HFF-Myc (cell line): Measurements from ENCODE around the gene ZFP62.

Source experiments
- DNase-seq: peaks from one replicate; pipeline ENCODE4 v3.0.0-alpha.2; 2011; ENCODE audit warnings: low read depth; ENCODE audit errors: extremely low read depth
- H3K4me3 ChIP-seq: replicated peaks from 2 replicates; pipeline ENCODE4 v1.5.1; 2011; ENCODE audit warnings: low read depth, mild to moderate bottlenecking, control low read depth, low read length
- TF ChIP-seq, protein P1 (sequence below): IDR thresholded peaks from 2 replicates; pipeline ENCODE4 v1.5.1; 2012; ENCODE audit warnings: mild to moderate bottlenecking, low read depth, low read length, control low read depth; ENCODE audit errors: missing control alignments

The ZFP62 gene

DNA sequence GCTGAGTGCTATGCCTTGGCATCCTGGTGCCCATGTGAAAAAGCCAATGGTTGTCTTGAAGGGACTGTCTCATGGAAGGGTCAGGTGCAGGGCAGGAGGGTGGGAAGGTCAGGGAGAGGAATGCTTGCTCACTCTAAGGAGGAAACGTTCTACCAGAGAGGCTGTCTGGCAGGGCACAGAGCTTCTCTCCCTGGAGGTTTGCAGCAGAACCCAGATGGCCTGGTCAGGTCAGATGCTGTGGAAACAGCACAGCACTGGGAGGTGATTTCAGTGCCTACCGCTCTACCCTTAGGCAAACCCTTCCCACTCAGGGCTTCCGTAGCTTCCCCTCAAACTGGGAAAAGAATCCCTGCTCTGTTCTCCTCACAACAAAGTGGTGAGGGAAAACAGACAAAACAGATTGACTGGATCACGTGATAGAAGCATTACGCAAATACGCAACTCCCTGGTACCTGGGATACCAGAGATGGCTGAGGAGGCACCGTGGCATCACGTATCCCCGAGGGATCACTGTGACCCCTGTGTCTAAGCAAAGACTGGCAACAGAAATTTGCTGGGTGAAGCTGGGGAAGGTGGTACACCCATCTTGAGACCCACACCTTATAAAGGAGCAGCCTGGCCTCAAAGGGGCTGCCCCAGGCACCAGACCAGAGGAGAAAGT is 54.6 kb downstream of the ZFP62 start:
- TF ChIP-seq, protein P1, sequence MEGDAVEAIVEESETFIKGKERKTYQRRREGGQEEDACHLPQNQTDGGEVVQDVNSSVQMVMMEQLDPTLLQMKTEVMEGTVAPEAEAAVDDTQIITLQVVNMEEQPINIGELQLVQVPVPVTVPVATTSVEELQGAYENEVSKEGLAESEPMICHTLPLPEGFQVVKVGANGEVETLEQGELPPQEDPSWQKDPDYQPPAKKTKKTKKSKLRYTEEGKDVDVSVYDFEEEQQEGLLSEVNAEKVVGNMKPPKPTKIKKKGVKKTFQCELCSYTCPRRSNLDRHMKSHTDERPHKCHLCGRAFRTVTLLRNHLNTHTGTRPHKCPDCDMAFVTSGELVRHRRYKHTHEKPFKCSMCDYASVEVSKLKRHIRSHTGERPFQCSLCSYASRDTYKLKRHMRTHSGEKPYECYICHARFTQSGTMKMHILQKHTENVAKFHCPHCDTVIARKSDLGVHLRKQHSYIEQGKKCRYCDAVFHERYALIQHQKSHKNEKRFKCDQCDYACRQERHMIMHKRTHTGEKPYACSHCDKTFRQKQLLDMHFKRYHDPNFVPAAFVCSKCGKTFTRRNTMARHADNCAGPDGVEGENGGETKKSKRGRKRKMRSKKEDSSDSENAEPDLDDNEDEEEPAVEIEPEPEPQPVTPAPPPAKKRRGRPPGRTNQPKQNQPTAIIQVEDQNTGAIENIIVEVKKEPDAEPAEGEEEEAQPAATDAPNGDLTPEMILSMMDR, result no peak
- peak overlapping the region; percentile 56 for H3K4me3 ChIP-seq
- DNase-seq, result no peak

GRCh38 chr5:180804129-180804618 is 56.9 kb downstream of the ZFP62 start:
- no peak overlapping the region for H3K4me3 ChIP-seq
- TF ChIP-seq, protein P1, result no peak
- no peak for DNase-seq

GRCh38 chr5:180803181-180804128 is 57.6 kb downstream of the ZFP62 start:
- no peak for DNase-seq
- TF ChIP-seq, protein P1, result peak; percentile 12
- peak overlapping the region; percentile 67 for H3K4me3 ChIP-seq

DNA sequence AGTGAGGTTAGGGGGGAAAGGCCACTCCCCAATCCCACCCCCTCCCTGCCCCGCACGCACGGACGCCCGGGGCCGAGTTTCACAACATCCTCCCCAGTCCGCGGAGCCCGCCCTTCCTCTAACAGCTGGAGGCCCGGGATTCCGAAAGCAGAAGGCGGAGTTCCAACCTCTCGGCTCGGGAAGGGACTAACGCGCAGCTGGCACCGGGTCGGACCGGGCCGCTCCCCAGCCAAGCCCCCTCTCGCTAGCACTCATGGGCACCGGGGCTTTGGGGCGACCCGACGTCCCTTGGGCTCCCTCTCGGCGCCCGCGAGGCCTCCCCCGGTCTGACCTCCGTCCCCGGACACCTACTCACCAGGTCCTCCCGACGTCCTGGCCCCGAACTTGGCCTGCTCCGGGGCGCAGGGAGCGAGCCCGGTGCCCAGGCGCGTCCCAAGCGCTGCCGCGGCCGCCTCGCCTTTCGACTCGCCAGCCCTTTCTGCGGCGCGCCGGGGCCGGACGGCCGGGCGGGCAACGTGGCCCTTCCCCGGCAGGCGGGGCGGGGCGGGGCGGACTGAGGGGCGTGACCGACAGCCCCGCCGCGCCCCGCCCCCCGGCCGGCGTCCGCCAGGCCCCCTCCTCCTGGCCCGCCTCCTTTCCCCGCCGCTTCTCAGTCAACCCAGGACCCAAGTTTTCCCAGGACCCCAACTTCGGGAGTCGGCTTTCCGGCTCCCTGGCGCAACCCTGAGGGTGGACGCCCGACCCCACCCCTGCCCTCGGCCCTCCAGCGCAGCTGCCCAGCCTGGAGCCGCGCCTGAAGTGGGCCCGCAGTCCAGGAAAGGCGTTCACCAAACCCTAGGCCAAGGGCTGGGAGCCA is 58.5 kb downstream of the ZFP62 start, which contains the start of gene MGAT1:
Gene MGAT1 (minus strand): TSS at position 482 of the 856 bp plus-strand sequence. CDS start 9,835 bp downstream, outside the sequence.
- TF ChIP-seq, protein P1, result no peak
- no peak for DNase-seq
- peak within 1 kb of the TSS; percentile 67 for H3K4me3 ChIP-seq

DNA sequence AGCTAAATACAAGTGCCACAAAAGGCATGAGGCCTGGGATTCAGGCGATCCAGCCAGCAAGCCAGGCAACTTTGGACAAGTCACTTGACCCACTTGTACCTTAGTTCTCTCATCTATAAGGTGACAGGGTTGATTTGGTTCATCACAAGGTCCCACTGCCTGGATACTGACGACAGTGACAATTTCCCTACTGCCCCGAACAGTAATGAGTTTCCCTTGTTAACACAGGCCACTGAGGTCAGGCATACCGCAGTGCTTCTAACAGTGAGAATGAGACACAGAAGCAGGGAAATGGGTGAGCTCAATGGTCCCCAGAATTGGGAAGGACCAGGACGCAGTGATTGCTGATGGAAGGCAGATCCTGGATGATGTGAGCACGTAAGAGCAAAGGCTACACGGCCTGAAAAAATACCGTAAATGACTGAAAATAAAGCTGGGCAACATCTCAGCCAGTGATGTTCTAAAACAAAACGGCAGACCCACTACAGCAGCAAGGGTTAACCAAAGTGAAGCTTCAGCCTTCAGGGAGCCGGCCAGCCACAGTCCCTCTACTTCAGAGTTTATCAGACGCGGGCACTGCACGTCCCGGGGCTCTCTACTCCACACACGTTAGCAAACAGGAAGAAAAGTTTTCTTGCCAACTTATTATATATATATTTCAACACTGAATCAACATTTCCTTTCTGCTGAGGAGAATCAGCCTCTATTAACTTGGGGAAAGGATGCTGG is 59.3 kb downstream of the ZFP62 start:
- TF ChIP-seq, protein P1, result no peak
- DNase-seq, result no peak
- H3K4me3 ChIP-seq, result peak overlapping the region; percentile 67
